Panc1 (cell line): ENCODE results near the gene ARSI.

Experiments used
- POLR2AphosphoS5 ChIP-seq: IDR thresholded peaks from 2 replicates; pipeline ENCODE4 v1.6.1; 2012; ENCODE audit warnings: mild to moderate bottlenecking, low read depth, low read length, moderate library complexity
- TF ChIP-seq, protein P1 (sequence below): fragments of 450-650 bp; IDR thresholded peaks from 2 replicates; pipeline ENCODE4 v1.5.1; 2017; ENCODE audit warnings: mild to moderate bottlenecking

DNA sequence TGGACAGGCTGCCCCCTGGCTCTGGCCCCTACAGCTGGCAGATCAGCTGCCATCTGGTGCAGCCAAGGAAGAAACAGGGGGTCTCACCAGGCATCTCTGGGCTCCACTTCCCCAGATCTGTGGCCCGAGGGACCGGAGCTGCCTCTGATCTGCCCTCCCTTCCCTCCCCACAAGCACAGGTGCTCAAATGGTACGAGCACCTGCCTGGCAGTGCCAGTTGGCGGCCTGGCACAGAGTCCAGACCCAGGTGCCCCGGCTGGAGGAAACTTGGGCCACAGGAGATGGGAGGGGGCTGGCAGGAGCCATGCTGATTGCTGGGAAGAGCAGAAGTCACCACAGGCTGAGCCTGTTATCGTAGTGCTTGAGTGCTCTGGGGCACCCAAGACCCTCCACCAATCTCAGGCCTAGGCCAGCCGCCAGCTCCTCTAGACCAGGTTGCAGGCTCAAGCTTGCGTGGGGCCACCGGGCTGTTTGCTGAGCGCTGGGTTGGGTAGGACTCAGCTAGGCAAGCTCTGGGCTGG, 8.1 kb downstream of the ARSI start:
- TF ChIP-seq, protein P1, sequence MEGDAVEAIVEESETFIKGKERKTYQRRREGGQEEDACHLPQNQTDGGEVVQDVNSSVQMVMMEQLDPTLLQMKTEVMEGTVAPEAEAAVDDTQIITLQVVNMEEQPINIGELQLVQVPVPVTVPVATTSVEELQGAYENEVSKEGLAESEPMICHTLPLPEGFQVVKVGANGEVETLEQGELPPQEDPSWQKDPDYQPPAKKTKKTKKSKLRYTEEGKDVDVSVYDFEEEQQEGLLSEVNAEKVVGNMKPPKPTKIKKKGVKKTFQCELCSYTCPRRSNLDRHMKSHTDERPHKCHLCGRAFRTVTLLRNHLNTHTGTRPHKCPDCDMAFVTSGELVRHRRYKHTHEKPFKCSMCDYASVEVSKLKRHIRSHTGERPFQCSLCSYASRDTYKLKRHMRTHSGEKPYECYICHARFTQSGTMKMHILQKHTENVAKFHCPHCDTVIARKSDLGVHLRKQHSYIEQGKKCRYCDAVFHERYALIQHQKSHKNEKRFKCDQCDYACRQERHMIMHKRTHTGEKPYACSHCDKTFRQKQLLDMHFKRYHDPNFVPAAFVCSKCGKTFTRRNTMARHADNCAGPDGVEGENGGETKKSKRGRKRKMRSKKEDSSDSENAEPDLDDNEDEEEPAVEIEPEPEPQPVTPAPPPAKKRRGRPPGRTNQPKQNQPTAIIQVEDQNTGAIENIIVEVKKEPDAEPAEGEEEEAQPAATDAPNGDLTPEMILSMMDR: no peak
- TF ChIP-seq POLR2AphosphoS5: no peak
